Measurements from ENCODE around the gene SDF4.

DNA sequence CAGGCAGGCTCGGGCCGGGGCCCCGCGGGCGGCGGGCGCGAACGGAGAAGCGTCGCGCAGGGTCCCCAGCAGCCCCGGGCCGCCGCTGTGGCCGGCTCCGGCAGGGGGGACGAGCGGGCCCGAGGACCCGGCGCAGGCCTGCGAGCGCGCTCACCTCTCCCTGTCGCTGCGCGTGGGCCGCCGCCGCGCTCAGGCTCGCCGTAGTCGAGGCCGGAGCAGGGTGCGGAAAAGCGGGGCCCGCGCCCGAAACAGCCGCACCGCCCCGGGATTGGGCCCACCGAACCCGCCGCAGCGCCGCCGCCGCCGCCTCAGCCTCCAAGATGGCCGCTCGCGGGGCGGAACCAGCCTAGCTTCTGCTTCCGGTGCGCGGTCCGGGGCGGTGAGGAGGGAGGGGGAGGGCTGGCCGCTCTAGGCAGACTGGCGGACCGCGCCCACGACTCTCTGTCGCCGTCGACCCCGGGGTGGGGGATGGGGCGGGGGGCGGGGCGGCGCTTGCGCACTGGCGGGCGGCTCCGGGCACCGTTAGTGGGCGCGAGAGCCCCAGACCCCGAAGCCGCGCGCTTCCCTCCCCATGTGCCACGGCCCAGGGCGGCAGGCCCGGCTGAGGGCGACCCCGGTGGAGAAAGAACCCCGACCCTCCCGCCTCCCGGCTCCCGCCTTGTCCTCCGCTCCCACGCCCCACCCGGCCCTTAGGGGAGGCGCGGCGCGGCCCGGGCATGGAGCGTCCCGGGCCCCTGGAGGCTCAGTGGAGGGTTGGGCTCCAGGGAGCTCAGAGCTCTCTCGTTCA is 41.9 kb upstream of the SDF4 start, which contains the start of gene UBE2J2:
- TF ChIP-seq, protein P1, sequence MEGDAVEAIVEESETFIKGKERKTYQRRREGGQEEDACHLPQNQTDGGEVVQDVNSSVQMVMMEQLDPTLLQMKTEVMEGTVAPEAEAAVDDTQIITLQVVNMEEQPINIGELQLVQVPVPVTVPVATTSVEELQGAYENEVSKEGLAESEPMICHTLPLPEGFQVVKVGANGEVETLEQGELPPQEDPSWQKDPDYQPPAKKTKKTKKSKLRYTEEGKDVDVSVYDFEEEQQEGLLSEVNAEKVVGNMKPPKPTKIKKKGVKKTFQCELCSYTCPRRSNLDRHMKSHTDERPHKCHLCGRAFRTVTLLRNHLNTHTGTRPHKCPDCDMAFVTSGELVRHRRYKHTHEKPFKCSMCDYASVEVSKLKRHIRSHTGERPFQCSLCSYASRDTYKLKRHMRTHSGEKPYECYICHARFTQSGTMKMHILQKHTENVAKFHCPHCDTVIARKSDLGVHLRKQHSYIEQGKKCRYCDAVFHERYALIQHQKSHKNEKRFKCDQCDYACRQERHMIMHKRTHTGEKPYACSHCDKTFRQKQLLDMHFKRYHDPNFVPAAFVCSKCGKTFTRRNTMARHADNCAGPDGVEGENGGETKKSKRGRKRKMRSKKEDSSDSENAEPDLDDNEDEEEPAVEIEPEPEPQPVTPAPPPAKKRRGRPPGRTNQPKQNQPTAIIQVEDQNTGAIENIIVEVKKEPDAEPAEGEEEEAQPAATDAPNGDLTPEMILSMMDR (IDR thresholded peaks at IDR 0.05; ENCODE audit: borderline replicate concordance, extremely low read depth, low read length, poor library complexity, severe bottlenecking) = no peak
- TF ChIP-seq EZH2 (IDR thresholded peaks at IDR 0.05; ENCODE audit: borderline replicate concordance, low read depth, low read length, severe bottlenecking) = no peak

All from DND-41 (cell line).